HFF-Myc (cell line): Measurements from ENCODE around the gene GAA.

Experiments
- DNase-seq: peaks from one replicate; pipeline ENCODE4 v3.0.0-alpha.2; 2011; ENCODE audit warnings: low read depth; ENCODE audit errors: extremely low read depth
- H3K4me3 ChIP-seq: replicated peaks from 2 replicates; pipeline ENCODE4 v1.5.1; 2011; ENCODE audit warnings: low read depth, mild to moderate bottlenecking, control low read depth, low read length
- TF ChIP-seq, protein P1 (sequence below): IDR thresholded peaks from 2 replicates; pipeline ENCODE4 v1.5.1; 2012; ENCODE audit warnings: mild to moderate bottlenecking, low read depth, low read length, control low read depth; ENCODE audit errors: missing control alignments

GAA gene

DNA sequence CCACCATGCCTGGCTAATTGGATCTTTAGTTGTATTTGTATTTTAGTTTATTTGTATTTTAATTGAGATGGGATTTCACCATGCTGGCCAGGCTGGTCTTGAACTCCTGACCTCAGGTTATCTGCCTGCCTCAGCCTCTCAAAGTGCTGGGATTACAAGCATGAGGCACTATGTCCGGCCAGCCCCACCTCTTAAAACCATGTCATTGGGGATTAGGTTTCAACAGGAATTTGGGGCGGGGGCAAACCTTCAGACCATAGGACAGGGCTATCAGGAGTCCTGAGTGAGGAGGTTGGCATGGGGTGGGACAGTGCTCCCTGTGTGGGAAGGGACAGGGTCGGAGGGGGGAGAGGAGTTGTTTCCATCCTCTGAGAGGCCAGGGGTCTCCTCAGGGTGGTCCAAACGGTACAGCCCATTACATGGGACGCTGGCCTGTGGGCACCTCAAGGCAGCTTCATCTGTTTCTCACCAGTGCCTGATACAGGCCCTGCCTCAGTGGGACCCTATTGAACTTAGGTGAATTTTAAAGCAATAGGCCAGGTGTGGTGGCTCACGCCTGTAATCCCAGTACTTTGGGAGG lies 21.6 kb downstream of the GAA start:
- DNase-seq: no peak
- no peak overlapping the region for H3K4me3 ChIP-seq
- TF ChIP-seq, protein P1, sequence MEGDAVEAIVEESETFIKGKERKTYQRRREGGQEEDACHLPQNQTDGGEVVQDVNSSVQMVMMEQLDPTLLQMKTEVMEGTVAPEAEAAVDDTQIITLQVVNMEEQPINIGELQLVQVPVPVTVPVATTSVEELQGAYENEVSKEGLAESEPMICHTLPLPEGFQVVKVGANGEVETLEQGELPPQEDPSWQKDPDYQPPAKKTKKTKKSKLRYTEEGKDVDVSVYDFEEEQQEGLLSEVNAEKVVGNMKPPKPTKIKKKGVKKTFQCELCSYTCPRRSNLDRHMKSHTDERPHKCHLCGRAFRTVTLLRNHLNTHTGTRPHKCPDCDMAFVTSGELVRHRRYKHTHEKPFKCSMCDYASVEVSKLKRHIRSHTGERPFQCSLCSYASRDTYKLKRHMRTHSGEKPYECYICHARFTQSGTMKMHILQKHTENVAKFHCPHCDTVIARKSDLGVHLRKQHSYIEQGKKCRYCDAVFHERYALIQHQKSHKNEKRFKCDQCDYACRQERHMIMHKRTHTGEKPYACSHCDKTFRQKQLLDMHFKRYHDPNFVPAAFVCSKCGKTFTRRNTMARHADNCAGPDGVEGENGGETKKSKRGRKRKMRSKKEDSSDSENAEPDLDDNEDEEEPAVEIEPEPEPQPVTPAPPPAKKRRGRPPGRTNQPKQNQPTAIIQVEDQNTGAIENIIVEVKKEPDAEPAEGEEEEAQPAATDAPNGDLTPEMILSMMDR: no peak

- TF ChIP-seq, protein P1: no peak
- no peak for DNase-seq
- no peak overlapping the region for H3K4me3 ChIP-seq
Observed at GRCh38 chr17:80123791-80124190, 22.4 kb downstream of the GAA start.

GRCh38 chr17:80124351-80124981 lies 23.1 kb downstream of the GAA start:
- no peak overlapping the region for H3K4me3 ChIP-seq
- DNase-seq: no peak
- TF ChIP-seq, protein P1: peak; percentile 27

DNA sequence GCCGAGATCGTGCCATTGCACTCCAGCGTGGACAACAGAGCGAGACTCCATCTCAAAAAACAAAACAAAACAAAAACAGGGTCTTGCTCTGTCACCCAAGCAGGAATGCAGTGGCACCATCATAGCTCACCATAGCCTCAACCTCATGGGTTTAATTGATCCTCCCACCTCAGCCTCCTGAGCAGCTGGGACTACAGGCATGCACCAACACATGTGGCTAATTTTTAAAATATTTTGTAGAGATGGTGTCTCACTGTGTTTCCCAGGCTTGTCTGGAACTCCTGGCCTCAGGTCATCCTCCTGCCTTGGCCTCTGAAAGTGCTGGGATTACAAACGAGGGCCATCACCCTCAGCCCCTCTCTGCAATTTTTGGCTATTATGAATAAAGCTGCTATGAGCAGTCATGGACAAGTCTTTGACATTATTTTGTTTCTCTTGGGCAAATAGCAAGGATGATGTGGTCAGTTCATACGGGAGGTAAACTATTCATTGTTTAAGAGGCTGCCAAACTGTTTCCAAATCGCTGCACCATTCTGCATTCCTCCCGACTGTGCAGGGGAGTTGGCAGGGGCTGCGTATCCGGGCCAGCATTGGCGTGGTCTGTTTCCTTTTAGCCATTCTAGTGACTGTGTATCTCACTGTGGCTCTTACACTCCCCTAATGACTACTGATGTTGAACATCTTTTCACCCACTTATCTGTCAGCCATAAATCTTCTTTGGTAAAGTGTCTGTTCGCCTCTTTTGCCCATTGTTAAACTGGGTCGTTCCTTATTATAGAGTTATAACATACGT lies 24.5 kb downstream of the GAA start:
- no peak overlapping the region for H3K4me3 ChIP-seq
- TF ChIP-seq, protein P1: no peak
- DNase-seq: no peak

DNA sequence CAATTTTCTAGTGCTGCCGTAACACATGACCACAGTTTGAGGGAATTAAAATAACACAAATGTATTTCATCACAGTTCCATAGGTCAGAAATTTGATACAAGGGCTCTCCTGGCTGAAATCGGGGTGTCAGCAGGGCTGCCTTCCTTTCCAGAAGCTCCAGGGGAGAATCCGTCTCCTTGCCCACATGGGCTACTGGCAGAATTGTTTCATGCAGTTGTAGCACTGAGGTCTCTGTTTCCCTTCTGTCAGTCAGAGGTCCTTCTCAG lies 25.0 kb downstream of the GAA start:
- TF ChIP-seq, protein P1: no peak
- H3K4me3 ChIP-seq: no peak overlapping the region
- no peak for DNase-seq

- no peak for DNase-seq
- TF ChIP-seq, protein P1: no peak
- H3K4me3 ChIP-seq: no peak overlapping the region
Observed at GRCh38 chr17:80129006-80129565, 27.7 kb downstream of the GAA start.
